HG02981 (cell line): ENCODE results near the gene AGGF1.
"Not testable (repeated sequence)": the region's sequence is repeated elsewhere in the genome, so short reads cannot be mapped to it uniquely, and the experiment has no call there.

Experiments used
- ATAC-seq: cut with Tn5 transposase; IDR thresholded peaks from one replicate; pipeline ENCODE4 v1.9.1; 2021; ENCODE audit warnings: mild to moderate bottlenecking, moderate library complexity; ENCODE audit not compliant: unreplicated experiment

Gene AGGF1

GRCh38 chr5:77083088-77083487 is 52.9 kb downstream of the AGGF1 start:
- no peak for ATAC-seq

GRCh38 chr5:77086368-77086688 is 56.1 kb downstream of the AGGF1 start:
- ATAC-seq: no peak

GRCh38 chr5:77086689-77087483 is 56.7 kb downstream of the AGGF1 start, which contains the start of gene ZBED3:
Gene ZBED3 (minus strand): TSS chr5:77087285. CDS start chr5:77077878, 9,407 bp downstream.
- peak; percentile 68 for ATAC-seq

- ATAC-seq: no peak
Observed at GRCh38 chr5:77087484-77088261, 57.5 kb downstream of the AGGF1 start.

GRCh38 chr5:77095189-77095588 is 65.0 kb downstream of the AGGF1 start:
- ATAC-seq: no peak

GRCh38 chr5:77101298-77101697 is 71.1 kb downstream of the AGGF1 start:
- no peak for ATAC-seq

GRCh38 chr5:77102549-77102948 is 72.3 kb downstream of the AGGF1 start:
- no peak for ATAC-seq

- ATAC-seq: no peak
Observed at GRCh38 chr5:77103457-77103856, 73.3 kb downstream of the AGGF1 start.

GRCh38 chr5:77104813-77105212 is 74.6 kb downstream of the AGGF1 start:
- ATAC-seq: no peak

- not testable (repeated sequence) for ATAC-seq
Observed at GRCh38 chr5:77107035-77107434, 76.8 kb downstream of the AGGF1 start.
